GM12891 (cell line): ENCODE data around the gene CCPG1.
A peak's percentile ranks its signal among the peaks of the same experiment; 100 is the strongest.

Experiments
- DNase-seq: peaks from one replicate; pipeline ENCODE4 v3.0.0; 2011; ENCODE audit warnings: low spot score; ENCODE audit not compliant: insufficient read length
- FAIRE-seq: peaks from 2 replicates; lab custom pipeline; 2011; peaks lifted over from hg19 to GRCh38; lab: Jason Lieb, UNC
- PAX5 ChIP-seq: IDR thresholded peaks from 2 replicates; pipeline ENCODE4 v1.6.1; 2011; ENCODE audit warnings: low read length, moderate library complexity, mild to moderate bottlenecking; ENCODE audit not compliant: insufficient read depth, severe bottlenecking
- POLR2A ChIP-seq: IDR thresholded peaks from 2 replicates; pipeline ENCODE4 v1.6.1; 2011; ENCODE audit warnings: low read depth, low read length, control low read depth
- POLR2AphosphoS5 ChIP-seq: IDR thresholded peaks from 2 replicates; pipeline ENCODE4 v1.6.1; 2011; ENCODE audit warnings: low read depth, low read length, control low read depth
- POU2F2 ChIP-seq: IDR thresholded peaks from 2 replicates; pipeline ENCODE4 v1.6.1; 2011; ENCODE audit warnings: low read depth, mild to moderate bottlenecking, control low read depth, low read length, moderate library complexity
- SPI1 ChIP-seq: IDR thresholded peaks from 2 replicates; pipeline ENCODE4 v1.6.1; 2011; ENCODE audit warnings: low read depth, low read length, control low read depth
- TAF1 ChIP-seq: IDR thresholded peaks from 2 replicates; pipeline ENCODE4 v1.6.1; 2011; ENCODE audit warnings: low read depth, low read length, control low read depth

CCPG1 gene

DNA sequence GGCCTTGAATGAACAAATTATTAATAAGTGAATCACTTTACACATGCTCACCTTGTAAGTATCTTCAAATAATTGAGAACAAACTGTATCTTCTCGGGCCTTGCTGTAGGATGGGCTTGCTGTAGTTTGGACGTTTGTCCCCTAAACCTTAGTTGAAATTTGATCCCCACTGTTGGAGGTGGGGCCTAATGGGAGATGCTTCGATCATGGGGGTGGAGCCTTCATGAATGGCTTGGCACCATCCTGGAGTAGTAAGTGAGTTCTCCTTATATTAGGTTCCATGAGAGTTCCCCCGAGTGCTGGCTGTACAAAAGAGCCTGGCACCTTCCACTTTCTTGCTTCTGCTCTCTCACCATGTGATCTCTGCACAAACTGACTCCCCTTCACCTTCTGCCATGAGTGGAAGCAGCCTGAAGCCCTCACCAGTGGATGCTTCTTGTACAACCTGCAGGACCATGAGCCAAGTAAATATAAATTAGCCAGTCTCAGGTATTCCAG, 59.8 kb downstream of the CCPG1 start:
- FAIRE-seq (no peak), DNase-seq (no peak)
- TF ChIP-seq POU2F2 (no peak), TAF1 (no peak), SPI1 (no peak), PAX5 (no peak), POLR2AphosphoS5 (no peak), POLR2A (no peak)

GRCh38 chr15:55344206-55344605, 64.0 kb downstream of the CCPG1 start:
- DNase-seq (no peak), FAIRE-seq (no peak)
- TF ChIP-seq POLR2AphosphoS5 (no peak), POLR2A (no peak), PAX5 (no peak), POU2F2 (no peak), SPI1 (no peak), TAF1 (no peak)

GRCh38 chr15:55343168-55343567, 65.0 kb downstream of the CCPG1 start:
- TF ChIP-seq POLR2A (no peak), TAF1 (no peak), POLR2AphosphoS5 (no peak), PAX5 (no peak), SPI1 (no peak), POU2F2 (no peak)
- no peak for FAIRE-seq

GRCh38 chr15:55337160-55337559, 71.0 kb downstream of the CCPG1 start:
- TF ChIP-seq SPI1, result no peak
- TF ChIP-seq PAX5, result no peak
- no peak for TF ChIP-seq POLR2AphosphoS5
- TF ChIP-seq POU2F2, result no peak
- TF ChIP-seq TAF1, result no peak
- TF ChIP-seq POLR2A, result no peak
- no peak for FAIRE-seq
- no peak for DNase-seq

More at GRCh38 chr15:55343168-55343567, 65.0 kb downstream of the CCPG1 start:
- DNase-seq, result no peak

DNA sequence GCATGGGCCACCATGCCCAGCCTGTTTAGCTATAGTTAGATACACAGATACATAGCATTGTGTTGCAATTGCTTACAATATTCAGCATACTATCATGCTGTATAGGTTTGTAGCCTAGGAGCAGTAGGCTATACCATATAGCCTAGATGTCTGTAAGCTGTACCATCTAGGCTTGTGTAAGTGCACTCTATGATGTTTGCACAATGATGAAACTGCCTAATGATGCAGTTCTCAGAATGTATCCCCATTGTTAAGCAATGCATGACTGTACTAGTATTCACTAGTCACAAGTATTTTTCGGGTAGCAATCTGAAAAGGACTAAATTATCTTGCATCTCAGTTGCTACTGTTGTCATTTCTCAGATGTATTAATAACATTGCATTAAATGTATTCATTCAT, 73.2 kb downstream of the CCPG1 start:
- TF ChIP-seq POLR2A (no peak), POLR2AphosphoS5 (no peak), PAX5 (no peak), POU2F2 (no peak), SPI1 (no peak), TAF1 (no peak)
- FAIRE-seq (peak; percentile 87), DNase-seq (no peak)

GRCh38 chr15:55334371-55334770, 73.8 kb downstream of the CCPG1 start:
- no peak for DNase-seq
- TF ChIP-seq SPI1 (no peak), POLR2A (no peak), PAX5 (no peak), TAF1 (no peak), POU2F2 (no peak), POLR2AphosphoS5 (no peak)
- no peak for FAIRE-seq

DNA sequence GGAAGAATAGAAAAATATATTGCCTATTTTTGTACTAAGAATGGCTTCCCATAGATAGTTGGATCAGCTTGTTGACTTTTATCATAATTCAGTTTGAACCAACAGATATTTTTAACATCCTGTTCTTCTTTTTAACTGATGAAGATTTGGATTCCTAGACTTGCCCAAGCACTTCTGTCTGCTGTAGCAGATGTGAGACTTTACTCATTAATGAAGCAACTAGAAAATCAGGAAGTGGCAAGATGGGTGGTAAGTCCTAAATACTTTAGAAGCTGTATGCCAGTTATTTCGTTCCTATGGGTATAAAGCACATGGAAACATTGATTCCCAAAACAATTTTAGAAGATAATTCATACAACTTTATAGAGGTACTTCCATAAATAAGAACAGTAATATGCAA, 80.8 kb downstream of the CCPG1 start:
- FAIRE-seq (no peak), DNase-seq (no peak)
- no peak for TF ChIP-seq TAF1
- TF ChIP-seq PAX5, result no peak
- no peak for TF ChIP-seq POLR2AphosphoS5
- TF ChIP-seq POLR2A, result no peak
- TF ChIP-seq POU2F2, result no peak
- no peak for TF ChIP-seq SPI1

GRCh38 chr15:55322467-55322866, 85.7 kb downstream of the CCPG1 start:
- FAIRE-seq, result no peak
- TF ChIP-seq POLR2A, result no peak
- TF ChIP-seq PAX5, result no peak
- no peak for TF ChIP-seq POU2F2
- TF ChIP-seq TAF1, result no peak
- TF ChIP-seq SPI1, result no peak
- no peak for TF ChIP-seq POLR2AphosphoS5
- DNase-seq, result no peak

- DNase-seq, result no peak
- no peak for FAIRE-seq
- no peak for TF ChIP-seq PAX5
- no peak for TF ChIP-seq SPI1
- no peak for TF ChIP-seq POU2F2
- no peak for TF ChIP-seq POLR2A
- no peak for TF ChIP-seq TAF1
- TF ChIP-seq POLR2AphosphoS5, result no peak
These were observed 87.2 kb downstream of the CCPG1 start for GRCh38 chr15:55320963-55321362.

- no peak for DNase-seq
- FAIRE-seq, result no peak
- no peak for TF ChIP-seq SPI1
- TF ChIP-seq POLR2AphosphoS5, result no peak
- TF ChIP-seq PAX5, result no peak
- TF ChIP-seq POLR2A, result no peak
- TF ChIP-seq TAF1, result no peak
- TF ChIP-seq POU2F2, result no peak
These were observed 88.0 kb downstream of the CCPG1 start for GRCh38 chr15:55320238-55320550.
